Measurements from ENCODE around the gene SLC8A3. TPM values are rescaled to one million over a fixed set of nuclear protein-coding genes. Genes with fewer than 3 reads are reported as not detected.

The SLC8A3 gene
- total and polyA plus RNA-seq, 9 donors, result 0.04 to 0.53 (median 0.10) TPM; not detected in 3

DNA sequence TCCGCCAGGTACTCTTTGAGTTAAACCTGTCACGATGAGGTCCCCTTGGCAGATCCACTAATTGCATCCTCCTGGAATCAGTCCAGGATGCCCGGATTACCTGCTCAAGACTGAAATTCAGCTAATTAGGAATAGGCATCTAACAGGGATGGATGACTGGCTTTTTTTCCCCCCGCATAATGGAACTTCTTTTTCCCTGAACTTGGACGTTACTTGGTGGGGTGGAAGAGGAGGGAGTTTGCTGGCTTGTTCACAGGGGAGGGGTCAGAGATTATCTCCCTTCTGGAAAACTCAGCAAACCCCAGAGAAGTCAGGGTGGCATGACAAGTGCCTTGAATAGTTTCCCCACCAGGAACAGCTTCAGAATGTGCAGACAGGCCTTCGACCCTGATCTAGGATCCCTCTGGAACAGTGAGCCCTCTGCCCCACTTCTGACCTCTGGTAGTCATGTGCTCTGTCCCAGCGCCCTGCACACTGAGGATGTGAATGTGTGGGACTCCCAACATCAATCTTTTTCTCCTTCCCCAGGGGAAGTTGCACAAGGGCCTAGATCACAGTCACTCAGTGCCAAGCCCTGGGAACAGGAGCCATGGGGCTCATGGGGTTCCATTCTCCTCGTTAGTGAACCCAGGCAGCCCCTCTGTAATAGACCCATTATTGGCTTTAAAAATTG lies 167.1 kb downstream of the SLC8A3 start:
- TF ChIP-seq, protein P1, sequence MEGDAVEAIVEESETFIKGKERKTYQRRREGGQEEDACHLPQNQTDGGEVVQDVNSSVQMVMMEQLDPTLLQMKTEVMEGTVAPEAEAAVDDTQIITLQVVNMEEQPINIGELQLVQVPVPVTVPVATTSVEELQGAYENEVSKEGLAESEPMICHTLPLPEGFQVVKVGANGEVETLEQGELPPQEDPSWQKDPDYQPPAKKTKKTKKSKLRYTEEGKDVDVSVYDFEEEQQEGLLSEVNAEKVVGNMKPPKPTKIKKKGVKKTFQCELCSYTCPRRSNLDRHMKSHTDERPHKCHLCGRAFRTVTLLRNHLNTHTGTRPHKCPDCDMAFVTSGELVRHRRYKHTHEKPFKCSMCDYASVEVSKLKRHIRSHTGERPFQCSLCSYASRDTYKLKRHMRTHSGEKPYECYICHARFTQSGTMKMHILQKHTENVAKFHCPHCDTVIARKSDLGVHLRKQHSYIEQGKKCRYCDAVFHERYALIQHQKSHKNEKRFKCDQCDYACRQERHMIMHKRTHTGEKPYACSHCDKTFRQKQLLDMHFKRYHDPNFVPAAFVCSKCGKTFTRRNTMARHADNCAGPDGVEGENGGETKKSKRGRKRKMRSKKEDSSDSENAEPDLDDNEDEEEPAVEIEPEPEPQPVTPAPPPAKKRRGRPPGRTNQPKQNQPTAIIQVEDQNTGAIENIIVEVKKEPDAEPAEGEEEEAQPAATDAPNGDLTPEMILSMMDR (IDR thresholded peaks at IDR 0.05), result no peak
- TF ChIP-seq EP300 (IDR thresholded peaks at IDR 0.05) (no peak), POLR2A (IDR thresholded peaks at IDR 0.05) (no peak)
- 55 to 73% (median 69%) methylated on average over 8 of the region's 8 CpGs for WGBS, 3 donors
- intact Hi-C loops (cut with DNase I), result no loop called here
- DNase-seq, result no peak
- Histone ChIP-seq H3K27ac (no peak overlapping the region), H3K4me3 (no peak overlapping the region), H3K4me1 (ENCODE audit: insufficient read depth) (peaks cover 2% of the 10 kb centered on the region), H3K27me3 (no peaks in the 10 kb centered on the region), H3K36me3 (no peaks in the 10 kb centered on the region), H3K9me3 (no peaks in the 10 kb centered on the region)

DNA sequence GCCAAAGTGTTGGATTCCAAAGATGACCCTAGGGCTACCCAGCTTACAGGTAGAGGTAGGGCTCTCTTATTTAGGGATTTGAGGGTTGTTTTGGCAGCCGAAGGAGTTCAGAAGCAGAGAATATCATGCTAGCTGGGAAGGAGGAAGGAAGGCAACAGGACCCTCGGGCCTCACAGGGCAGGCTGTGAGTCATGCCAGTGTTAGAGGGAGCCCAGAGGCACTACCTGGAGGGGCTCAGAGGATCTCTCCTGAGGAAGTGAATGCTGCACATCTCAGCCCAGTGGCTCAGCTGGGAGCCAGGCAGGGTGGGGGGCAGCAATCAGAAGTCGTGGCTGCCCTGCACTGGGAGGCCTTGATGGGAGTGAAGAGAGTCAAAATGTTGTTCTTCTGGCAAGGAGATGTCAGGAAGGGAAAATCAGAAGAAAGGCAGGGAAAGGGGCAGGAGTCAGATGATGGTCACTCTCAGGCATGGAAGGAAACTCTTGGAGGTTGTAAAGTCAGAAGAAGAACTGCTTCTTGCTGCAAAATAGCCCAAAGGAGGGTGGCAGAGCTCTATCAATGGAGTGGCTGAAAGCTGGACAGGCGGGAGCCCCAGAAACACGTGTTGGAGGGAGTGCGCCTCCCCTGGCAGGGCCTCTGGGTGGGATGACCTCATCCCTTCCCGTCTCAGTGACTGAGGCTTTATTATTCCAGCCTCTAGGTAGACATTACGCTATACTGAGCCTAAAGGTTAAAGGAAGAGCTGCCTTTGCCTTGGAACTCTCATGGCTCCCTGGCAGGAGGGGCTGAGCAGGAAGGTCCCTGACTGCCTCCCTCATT lies 168.2 kb downstream of the SLC8A3 start:
- no peak overlapping the region for H3K4me3 ChIP-seq
- H3K36me3 ChIP-seq, result no peaks in the 10 kb centered on the region
- no peak for DNase-seq
- no peaks in the 10 kb centered on the region for H3K27me3 ChIP-seq
- WGBS, 3 donors, result 58 to 75% (median 69%) methylated on average over 8 of the region's 8 CpGs
- H3K9me3 ChIP-seq, result no peaks in the 10 kb centered on the region
- intact Hi-C loops (cut with DNase I), result no loop called here
- H3K4me1 ChIP-seq (ENCODE audit: insufficient read depth), result peaks cover 2% of the 10 kb centered on the region
- no peak overlapping the region for H3K27ac ChIP-seq
- TF ChIP-seq POLR2A (IDR thresholded peaks at IDR 0.05) (no peak), EP300 (IDR thresholded peaks at IDR 0.05) (no peak)
- TF ChIP-seq, protein P1 (IDR thresholded peaks at IDR 0.05), result no peak

DNA sequence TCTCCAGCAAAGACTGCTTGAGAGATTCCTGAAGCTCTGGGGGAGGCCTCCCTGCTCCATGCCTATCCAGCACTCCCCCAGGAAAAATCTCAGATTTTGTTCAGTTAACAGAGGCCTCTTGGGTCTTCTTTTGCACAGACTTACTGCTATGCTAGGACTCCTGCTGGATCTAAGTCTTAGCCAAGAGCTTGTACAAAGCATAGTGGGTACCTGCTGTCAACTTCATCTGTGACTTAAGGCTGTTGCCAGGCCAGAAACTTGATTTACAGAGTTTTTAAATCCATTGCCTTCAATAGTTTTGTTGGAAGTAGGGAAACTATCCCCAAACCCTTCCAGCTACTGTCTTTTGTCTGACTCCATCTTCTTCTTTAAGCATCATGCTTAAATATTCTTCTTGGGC lies 169.1 kb downstream of the SLC8A3 start:
- Histone ChIP-seq H3K36me3 (no peaks in the 10 kb centered on the region), H3K9me3 (no peaks in the 10 kb centered on the region), H3K4me1 (ENCODE audit: insufficient read depth) (peaks cover 2% of the 10 kb centered on the region), H3K27ac (no peak overlapping the region), H3K27me3 (no peaks in the 10 kb centered on the region), H3K4me3 (no peak overlapping the region)
- DNase-seq, result no peak
- TF ChIP-seq, protein P1 (IDR thresholded peaks at IDR 0.05), result no peak
- TF ChIP-seq POLR2A (IDR thresholded peaks at IDR 0.05) (no peak), EP300 (IDR thresholded peaks at IDR 0.05) (no peak)
- intact Hi-C loops (cut with DNase I), result no loop called here

DNA sequence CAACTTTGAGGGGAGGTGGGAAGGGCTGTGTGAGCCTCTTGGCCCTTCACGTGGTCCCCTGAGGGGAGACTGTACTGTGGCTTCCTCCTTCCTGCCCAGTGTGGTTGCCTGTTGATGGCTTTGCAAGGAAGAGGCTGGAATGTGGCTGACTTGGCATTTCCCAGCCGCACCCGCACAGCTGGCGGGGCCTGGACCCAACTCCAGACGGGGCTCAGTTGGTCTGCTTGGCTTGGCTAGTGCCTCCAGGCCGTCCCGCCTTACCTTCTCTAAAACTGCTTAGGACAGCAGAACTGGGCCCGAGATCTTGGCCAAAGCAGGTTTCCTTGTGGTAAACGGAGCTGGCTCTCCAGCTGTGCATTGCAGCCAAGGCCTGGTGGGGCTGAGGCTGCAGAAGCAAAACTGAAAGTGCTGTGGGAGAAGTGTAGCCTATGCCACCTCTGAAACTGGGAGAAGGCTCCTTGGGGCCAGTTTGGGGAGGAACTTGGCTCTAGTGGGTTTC lies 170.0 kb downstream of the SLC8A3 start:
- peak; percentile 27 to 60 (median 46) for DNase-seq
- 16 to 20% (median 20%) methylated on average over 9 of the region's 9 CpGs for WGBS, 3 donors
- Histone ChIP-seq H3K27ac (no peak overlapping the region), H3K27me3 (no peaks in the 10 kb centered on the region), H3K9me3 (no peaks in the 10 kb centered on the region), H3K4me3 (peak overlapping the region; percentile 4), H3K4me1 (ENCODE audit: insufficient read depth) (peaks cover 2% of the 10 kb centered on the region), H3K36me3 (no peaks in the 10 kb centered on the region)
- TF ChIP-seq POLR2A (IDR thresholded peaks at IDR 0.05) (no peak), EP300 (IDR thresholded peaks at IDR 0.05) (no peak)
- TF ChIP-seq, protein P1 (IDR thresholded peaks at IDR 0.05), result no peak
- intact Hi-C loops (cut with DNase I), result no loop called here
